Measurements from ENCODE around the gene KCNJ15. TPM values are rescaled to one million over a fixed set of nuclear protein-coding genes. Genes with fewer than 3 reads are reported as not detected.

The KCNJ15 gene
- total RNA-seq, 2 experiments from 2014 or later, result 0.12 to 0.14 TPM

DNA sequence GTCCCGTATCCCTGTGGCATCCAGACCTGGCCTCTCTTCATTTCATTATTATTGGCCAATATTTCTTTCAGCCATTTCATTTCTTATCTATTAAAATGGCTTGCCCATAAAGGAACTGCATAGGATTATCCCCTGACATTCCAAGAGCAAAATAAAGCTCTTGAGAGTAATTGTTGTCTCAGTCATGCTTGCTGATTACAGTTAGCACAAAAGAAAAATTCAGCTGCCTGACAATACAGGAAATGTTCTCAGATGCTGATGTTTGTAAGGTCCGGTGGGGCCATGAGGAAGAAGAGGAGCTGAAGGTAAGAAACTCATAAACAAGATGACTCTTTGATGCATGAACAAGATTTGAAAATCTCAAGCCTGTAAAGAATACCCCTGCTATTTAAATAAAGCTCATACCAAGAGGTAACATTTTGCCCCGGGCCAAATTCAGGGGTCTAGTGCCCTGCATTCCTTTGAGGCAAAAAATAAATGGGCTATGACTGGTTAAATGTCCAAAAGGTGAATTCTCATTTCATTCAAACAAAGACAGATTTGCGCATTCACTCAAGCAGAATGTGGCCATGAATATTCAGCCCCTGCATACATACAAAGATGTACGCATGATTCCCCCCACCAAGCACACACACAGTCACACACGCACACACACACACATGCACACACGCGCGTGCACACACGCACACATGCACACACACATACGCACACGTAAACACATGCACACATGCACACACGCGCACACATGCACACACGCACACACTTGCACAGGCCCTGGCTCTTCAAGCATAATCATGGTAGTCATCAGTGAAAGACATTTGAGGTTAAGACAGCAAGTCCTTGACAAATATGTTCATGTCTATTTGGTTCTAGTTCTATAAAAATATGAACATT lies 44.8 kb downstream of the KCNJ15 start:
- peaks cover 44% of the 10 kb centered on the region for H3K4me1 Mint-ChIP-seq
- peaks cover 3% of the 10 kb centered on the region for H3K27me3 Mint-ChIP-seq
- intact Hi-C loops (cut with DNase I, micrococcal nuclease), result loop anchor here in 1 of 2 experiments (5.0 kb wide), 1 partner anchor 54 kb away; no protein-coding TSS in a partner anchor
- CTCF ChIA-PET, result interaction anchor here (1.7 to 2.2 kb wide), 2 partner anchors 28 to 51 kb away, joined by 4 to 10 read pairs; no protein-coding TSS in a partner anchor
- H3K9me3 Mint-ChIP-seq (ENCODE audit: low read depth), result no peaks in the 10 kb centered on the region
- no peak for ATAC-seq
- no peak for DNase-seq
- POLR2A ChIA-PET, result no interaction called here
- H3K4me3 Mint-ChIP-seq, result no peak overlapping the region
- no peak overlapping the region for H3K27ac Mint-ChIP-seq
- no peaks in the 10 kb centered on the region for H3K36me3 Mint-ChIP-seq (ENCODE audit: low read depth)

DNA sequence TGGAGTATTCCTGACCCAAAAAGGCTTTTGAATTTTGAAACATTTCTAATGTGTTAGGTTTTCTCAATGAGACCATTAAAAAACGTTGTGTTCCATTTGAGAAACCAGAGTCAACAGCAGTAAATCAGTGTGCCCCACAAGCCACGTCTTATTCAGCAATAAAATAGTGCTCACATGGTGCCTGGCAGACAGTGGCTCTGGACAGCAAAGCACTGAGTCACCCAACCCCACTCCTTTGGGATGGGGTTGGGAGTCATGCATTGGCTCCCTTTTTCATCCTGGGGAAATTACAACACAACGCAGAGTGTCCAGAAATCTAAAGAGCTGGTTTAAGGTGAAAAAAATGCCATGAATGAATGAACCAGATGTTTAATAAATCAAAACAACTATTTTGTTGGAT lies 46.5 kb downstream of the KCNJ15 start:
- DNase-seq (no peak), ATAC-seq (no peak)
- H3K36me3 Mint-ChIP-seq (ENCODE audit: low read depth), result no peaks in the 10 kb centered on the region
- peaks cover 45% of the 10 kb centered on the region for H3K4me1 Mint-ChIP-seq
- POLR2A ChIA-PET, result no interaction called here
- intact Hi-C loops (cut with DNase I, micrococcal nuclease), result loop anchor here in 1 of 2 experiments (5.0 kb wide), 1 partner anchor 56 kb away; no protein-coding TSS in a partner anchor
- H3K9me3 Mint-ChIP-seq (ENCODE audit: low read depth), result no peaks in the 10 kb centered on the region
- peaks cover 3% of the 10 kb centered on the region for H3K27me3 Mint-ChIP-seq
- no peak overlapping the region for H3K27ac Mint-ChIP-seq
- CTCF ChIA-PET, result interaction anchor here (1.0 kb wide), 1 partner anchor 9 kb away, joined by 4 read pairs; no protein-coding TSS in a partner anchor
- H3K4me3 Mint-ChIP-seq, result no peak overlapping the region

DNA sequence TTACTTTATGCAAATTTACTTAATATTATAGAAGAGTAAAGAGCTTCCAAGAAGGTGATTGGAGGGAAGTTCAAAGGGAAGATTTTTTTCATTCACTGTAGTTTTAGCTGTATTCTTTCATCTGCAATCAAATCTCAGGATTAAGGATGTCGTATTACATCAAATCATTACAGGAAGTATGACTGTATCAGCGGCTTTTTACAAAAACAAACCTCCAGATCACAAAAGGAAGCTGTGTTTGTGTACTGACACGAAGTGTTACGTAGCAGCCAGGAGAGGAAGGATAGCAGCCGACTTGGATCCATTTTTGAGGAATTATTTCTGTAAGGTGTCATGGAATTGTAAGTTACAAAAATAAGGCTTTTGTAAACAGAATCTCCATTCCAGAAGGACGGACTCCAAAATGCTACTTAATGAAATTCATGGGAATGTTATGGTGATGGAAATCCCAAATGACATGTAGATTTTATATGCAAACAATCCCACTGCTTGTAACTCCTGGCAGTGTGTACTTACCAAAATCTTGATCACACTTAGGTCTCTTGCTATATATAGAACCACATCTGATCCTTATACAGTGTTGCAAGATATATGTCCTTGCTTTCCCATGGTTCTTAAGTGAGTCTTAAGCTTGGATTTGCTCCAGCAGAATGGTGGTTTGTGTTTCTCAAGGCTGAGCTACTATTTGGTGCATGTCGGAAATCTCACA lies 49.8 kb downstream of the KCNJ15 start:
- POLR2A ChIA-PET, result interaction anchor here (0.6 kb wide), 1 partner anchor 60 kb away, joined by 5 read pairs; no protein-coding TSS in a partner anchor
- Mint-ChIP-seq H3K4me3 (no peak overlapping the region), H3K27ac (no peak overlapping the region), H3K27me3 (no peaks in the 10 kb centered on the region), H3K36me3 (ENCODE audit: low read depth) (no peaks in the 10 kb centered on the region), H3K9me3 (ENCODE audit: low read depth) (no peaks in the 10 kb centered on the region), H3K4me1 (peaks cover 22% of the 10 kb centered on the region)
- DNase-seq, result no peak
- ATAC-seq, result peak; percentile 55
- intact Hi-C loops (cut with DNase I, micrococcal nuclease), result no loop called here
- CTCF ChIA-PET, result interaction anchor here (0.6 to 2.4 kb wide), 6 partner anchors 13 to 457 kb away, joined by 3 to 7 read pairs (median 3); no protein-coding TSS in a partner anchor

DNA sequence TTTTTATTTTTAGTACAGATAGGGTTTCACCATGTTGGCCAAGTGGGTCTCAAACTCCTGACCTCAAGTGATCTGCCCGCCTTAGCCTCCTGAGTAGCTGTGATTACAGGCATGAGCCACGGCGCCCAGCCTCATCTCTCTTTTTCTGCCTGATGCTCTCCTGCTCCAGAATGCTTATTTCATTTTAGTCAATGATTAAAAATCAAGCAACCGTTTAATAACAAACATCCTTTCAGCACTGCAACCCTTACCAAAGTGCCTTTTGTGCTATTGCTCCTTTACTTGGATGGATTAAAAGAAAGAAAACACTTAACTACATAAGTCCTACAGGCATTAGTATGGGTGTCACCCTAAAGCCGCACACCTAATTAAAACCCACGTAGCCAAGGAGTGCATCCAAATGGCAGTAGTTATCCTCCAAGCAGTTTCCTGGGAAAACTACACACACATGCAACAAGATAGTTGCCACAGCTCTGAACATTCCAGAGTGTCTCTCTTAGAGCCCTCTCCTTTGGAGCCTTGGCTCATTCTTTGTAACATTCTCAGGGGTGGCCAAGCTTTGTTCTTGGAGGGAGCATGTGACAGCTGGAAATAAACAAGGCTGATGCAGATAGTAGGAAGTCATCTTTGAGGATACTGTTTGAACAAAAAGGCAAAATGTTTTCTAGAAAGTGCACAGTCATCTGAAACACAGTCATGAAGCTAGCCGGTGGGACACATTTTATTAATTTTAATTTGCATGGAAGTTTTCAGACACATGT lies 51.2 kb downstream of the KCNJ15 start:
- Mint-ChIP-seq H3K36me3 (ENCODE audit: low read depth) (no peaks in the 10 kb centered on the region), H3K27me3 (no peaks in the 10 kb centered on the region), H3K27ac (no peak overlapping the region), H3K9me3 (ENCODE audit: low read depth) (no peaks in the 10 kb centered on the region), H3K4me1 (peaks cover 19% of the 10 kb centered on the region), H3K4me3 (no peak overlapping the region)
- ChIA-PET CTCF (interaction anchor here (0.7 to 2.4 kb wide), 2 partner anchors 45 to 90 kb away, joined by 7 read pairs; no protein-coding TSS in a partner anchor), POLR2A (no interaction called here)
- intact Hi-C loops (cut with DNase I, micrococcal nuclease), result no loop called here
- DNase-seq (no peak), ATAC-seq (no peak)

DNA sequence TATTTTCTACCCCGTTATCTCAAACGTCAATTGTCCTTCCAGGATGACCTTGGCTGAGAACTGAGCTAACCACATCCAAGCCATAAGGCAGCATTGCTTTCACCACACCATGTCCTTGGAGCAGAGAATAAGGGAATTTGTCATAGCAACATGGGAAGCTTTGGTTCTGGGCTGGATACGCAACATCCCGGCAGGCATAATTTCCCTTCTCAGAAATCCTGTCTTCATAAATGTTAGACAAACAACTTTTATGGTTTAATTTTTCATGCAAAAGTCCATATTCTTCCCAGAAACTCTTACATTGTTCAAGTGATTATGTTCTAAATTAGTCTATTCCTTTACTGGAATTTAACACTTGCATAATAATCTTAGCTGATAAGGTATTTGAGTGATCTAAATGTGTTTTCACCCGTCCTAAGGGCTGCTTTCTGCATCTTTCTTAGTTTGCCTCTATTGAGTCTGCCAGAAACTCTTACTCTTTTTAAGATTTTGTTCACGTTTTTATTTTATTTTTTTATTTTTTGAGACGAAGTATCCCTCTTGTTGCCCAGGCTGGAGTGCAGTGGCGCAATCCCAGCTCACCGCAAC lies 51.8 kb downstream of the KCNJ15 start:
- DNase-seq (no peak), ATAC-seq (no peak)
- intact Hi-C loops (cut with DNase I, micrococcal nuclease), result no loop called here
- H3K27ac Mint-ChIP-seq, result no peak overlapping the region
- no peaks in the 10 kb centered on the region for H3K36me3 Mint-ChIP-seq (ENCODE audit: low read depth)
- H3K4me3 Mint-ChIP-seq, result no peak overlapping the region
- peaks cover 19% of the 10 kb centered on the region for H3K4me1 Mint-ChIP-seq
- no peaks in the 10 kb centered on the region for H3K27me3 Mint-ChIP-seq
- ChIA-PET CTCF (interaction anchor here (0.6 to 0.7 kb wide), 2 partner anchors 43 to 91 kb away, joined by 3 to 7 read pairs; no protein-coding TSS in a partner anchor), POLR2A (no interaction called here)
- H3K9me3 Mint-ChIP-seq (ENCODE audit: low read depth), result no peaks in the 10 kb centered on the region

DNA sequence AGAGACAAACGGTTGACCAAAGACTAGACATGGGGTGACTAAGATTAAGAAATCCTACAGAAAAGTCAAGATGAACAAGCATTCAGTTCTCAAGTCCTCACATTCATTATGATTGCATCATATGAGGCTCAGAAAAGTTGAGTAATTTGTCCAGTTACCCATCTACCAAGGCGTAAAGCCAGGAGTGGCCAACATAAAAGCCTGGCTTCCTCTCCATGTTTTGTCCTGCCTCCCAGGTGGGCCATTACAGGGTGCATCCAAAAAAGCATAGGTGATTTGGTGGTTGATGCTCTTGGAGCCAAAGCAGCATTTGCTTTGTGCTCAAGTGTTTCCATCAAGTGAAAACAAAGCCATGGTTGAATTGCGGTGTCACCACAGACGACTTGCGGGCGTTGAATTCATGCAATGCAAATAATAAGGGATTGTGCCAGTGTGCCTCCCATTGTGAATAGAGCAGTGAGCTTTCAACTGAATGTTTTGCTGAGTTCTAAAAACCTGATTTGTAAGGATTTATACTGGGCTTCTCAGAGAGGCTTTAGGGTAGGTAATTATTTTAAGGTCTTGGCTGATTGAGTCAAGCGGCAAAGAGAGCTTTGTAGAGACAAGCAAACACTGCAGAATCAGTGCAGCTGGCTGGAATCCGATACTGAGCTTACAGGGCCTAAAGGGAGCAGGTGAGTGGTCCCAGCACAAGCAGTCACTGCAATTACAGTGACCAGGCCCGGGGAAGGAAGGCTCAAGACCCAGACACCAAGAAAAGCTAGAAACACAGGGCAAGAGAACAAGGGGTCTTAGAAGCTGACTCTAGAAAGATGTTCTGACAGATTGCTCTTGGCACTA lies 54.1 kb downstream of the KCNJ15 start:
- intact Hi-C loops (cut with DNase I, micrococcal nuclease), result no loop called here
- no peak overlapping the region for H3K4me3 Mint-ChIP-seq
- ChIA-PET CTCF (interaction anchor here (0.8 to 1.4 kb wide), 3 partner anchors 13 to 42 kb away, joined by 3 read pairs; no protein-coding TSS in a partner anchor), POLR2A (no interaction called here)
- H3K27me3 Mint-ChIP-seq, result no peaks in the 10 kb centered on the region
- no peak overlapping the region for H3K27ac Mint-ChIP-seq
- DNase-seq (no peak), ATAC-seq (peak; percentile 47)
- peaks cover 16% of the 10 kb centered on the region for H3K4me1 Mint-ChIP-seq
- no peaks in the 10 kb centered on the region for H3K9me3 Mint-ChIP-seq (ENCODE audit: low read depth)
- no peaks in the 10 kb centered on the region for H3K36me3 Mint-ChIP-seq (ENCODE audit: low read depth)

DNA sequence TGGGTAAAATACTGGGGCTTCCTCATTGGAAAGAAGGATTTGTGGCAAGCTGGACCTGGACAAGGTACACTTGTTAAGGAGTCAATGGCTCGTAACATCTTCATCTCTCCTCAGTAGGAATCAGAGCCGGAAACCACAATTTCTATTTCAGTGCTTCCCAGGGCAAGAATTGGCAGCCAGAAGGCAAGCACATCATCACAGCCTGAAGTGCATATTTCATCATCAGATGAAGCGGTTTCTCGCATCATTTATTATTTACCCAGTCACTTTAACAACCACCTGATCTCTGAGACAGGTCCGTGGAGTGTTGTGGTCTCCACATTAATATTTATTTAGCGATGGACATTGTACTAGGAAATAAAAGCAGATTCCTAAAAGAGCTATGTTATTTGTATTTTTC lies 55.0 kb downstream of the KCNJ15 start:
- Mint-ChIP-seq H3K36me3 (ENCODE audit: low read depth) (no peaks in the 10 kb centered on the region), H3K9me3 (ENCODE audit: low read depth) (no peaks in the 10 kb centered on the region)

DNA sequence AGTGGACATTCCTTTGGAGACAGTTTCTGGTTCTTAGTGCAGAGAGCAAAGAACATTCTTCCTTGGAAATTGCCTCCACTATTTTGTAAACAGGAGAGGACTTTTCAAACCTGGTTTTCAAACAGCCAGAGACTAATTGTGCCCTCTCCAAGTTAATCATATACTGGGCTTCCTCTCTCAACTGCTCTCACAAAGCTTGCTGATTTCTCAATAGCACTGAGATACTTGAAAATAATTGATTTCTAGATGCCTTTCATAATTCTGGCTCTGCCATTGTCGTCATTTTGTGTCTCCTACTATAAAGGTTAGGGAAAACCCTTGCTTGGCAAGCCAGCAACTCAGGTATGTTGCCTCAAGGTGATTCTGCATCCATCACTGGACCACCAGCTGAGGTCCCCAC lies 56.0 kb downstream of the KCNJ15 start:
- CTCF ChIA-PET, result interaction anchor here (0.6 to 1.1 kb wide), 5 partner anchors 9 to 103 kb away, joined by 3 to 4 read pairs (median 3); no protein-coding TSS in a partner anchor
- Mint-ChIP-seq H3K27me3 (no peaks in the 10 kb centered on the region), H3K4me3 (no peak overlapping the region), H3K4me1 (peaks cover 3% of the 10 kb centered on the region), H3K9me3 (ENCODE audit: low read depth) (no peaks in the 10 kb centered on the region), H3K27ac (no peak overlapping the region), H3K36me3 (ENCODE audit: low read depth) (no peaks in the 10 kb centered on the region)
- no peak for ATAC-seq
- intact Hi-C loops (cut with DNase I, micrococcal nuclease), result no loop called here
- POLR2A ChIA-PET, result no interaction called here
- no peak for DNase-seq

More for the DNA sequence above, 55.0 kb downstream of the KCNJ15 start:
- ChIA-PET CTCF (interaction anchor here (0.8 to 1.4 kb wide), 3 partner anchors 12 to 41 kb away, joined by 3 to 4 read pairs (median 3); no protein-coding TSS in a partner anchor), POLR2A (no interaction called here)
- H3K4me3 Mint-ChIP-seq, result no peak overlapping the region
- no peak overlapping the region for H3K27ac Mint-ChIP-seq
- intact Hi-C loops (cut with DNase I, micrococcal nuclease), result no loop called here
- no peaks in the 10 kb centered on the region for H3K27me3 Mint-ChIP-seq
- peaks cover 7% of the 10 kb centered on the region for H3K4me1 Mint-ChIP-seq
- no peak for ATAC-seq
- no peak for DNase-seq

DNA sequence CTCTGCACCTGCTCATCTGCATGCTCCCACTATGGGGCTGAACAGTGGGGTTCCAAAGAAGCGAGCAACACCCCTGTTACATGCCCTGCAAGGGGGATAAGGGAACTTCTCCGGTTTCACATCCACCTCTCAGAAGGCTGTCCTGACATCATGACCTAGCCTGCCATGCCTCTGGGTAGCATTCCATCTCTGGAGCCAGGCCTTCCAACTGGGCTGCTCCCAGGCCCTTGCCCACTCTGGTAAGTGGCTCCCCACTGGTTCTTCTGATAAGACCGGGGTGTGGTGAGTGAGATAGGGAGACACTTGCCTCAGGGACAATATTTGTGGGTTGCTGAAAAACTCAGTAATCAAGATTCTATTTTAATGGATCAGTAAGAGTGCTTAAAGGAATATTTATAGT lies 57.8 kb downstream of the KCNJ15 start:
- no peaks in the 10 kb centered on the region for H3K27me3 Mint-ChIP-seq
- intact Hi-C loops (cut with DNase I, micrococcal nuclease), result no loop called here
- CTCF ChIA-PET, result no interaction called here
- no peak overlapping the region for H3K27ac Mint-ChIP-seq
- no peak overlapping the region for H3K4me3 Mint-ChIP-seq
- no peaks in the 10 kb centered on the region for H3K9me3 Mint-ChIP-seq (ENCODE audit: low read depth)
- no peak for ATAC-seq
- peaks cover 3% of the 10 kb centered on the region for H3K4me1 Mint-ChIP-seq
- no peaks in the 10 kb centered on the region for H3K36me3 Mint-ChIP-seq (ENCODE audit: low read depth)
- no peak for DNase-seq
- POLR2A ChIA-PET, result no interaction called here

DNA sequence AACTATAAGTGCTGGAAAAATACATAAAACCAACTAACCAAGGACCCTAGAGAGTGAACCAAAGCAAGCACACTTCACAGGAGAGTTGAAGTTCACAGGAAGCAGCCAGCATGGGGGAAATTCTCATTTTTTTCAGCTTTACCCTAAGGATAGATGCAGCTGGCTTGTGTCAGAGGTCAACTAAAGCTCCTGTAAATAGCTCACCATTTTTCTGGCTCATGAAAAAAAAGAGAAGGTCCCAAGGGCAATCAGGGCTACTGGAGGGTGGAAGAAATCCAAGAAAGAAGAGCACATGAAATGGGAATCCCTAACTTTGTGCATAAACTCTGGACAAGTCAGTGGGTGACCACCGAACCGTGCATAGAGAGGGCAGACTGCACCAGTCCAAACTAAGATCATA lies 58.3 kb downstream of the KCNJ15 start:
- ChIA-PET CTCF (interaction anchor here (1.1 kb wide), 1 partner anchor 38 kb away, joined by 3 read pairs; no protein-coding TSS in a partner anchor), POLR2A (no interaction called here)
- no peak overlapping the region for H3K27ac Mint-ChIP-seq
- DNase-seq (no peak), ATAC-seq (no peak)
- H3K36me3 Mint-ChIP-seq (ENCODE audit: low read depth), result no peaks in the 10 kb centered on the region
- H3K4me1 Mint-ChIP-seq, result peaks cover 3% of the 10 kb centered on the region
- H3K27me3 Mint-ChIP-seq, result no peaks in the 10 kb centered on the region
- no peaks in the 10 kb centered on the region for H3K9me3 Mint-ChIP-seq (ENCODE audit: low read depth)
- H3K4me3 Mint-ChIP-seq, result no peak overlapping the region
- intact Hi-C loops (cut with DNase I, micrococcal nuclease), result no loop called here

Measured in activated CD4-positive, alpha-beta T cell treated with anti-CD3 and anti-CD28 coated beads for 36 hours (primary cell).